NOMO-1 treated with dmso at 0.1 percent for 144 hours (cell line): ENCODE data around the gene ARL4A.
A peak's percentile ranks its signal among the peaks of the same experiment; 100 is the strongest.
"Not testable (repeated sequence)": the region's sequence is repeated elsewhere in the genome, so short reads cannot be mapped to it uniquely, and the experiment has no call there.

ENCODE experiments used
- DNase-seq: peaks from one replicate; lab custom pipeline; 2025; ENCODE audit not compliant: unreplicated experiment; lab: John Stamatoyannopoulos, UW

The ARL4A gene

GRCh38 chr7:12686891-12687717 is at the start of gene ARL4A:
Gene ARL4A (plus strand): TSS chr7:12687633. CDS start chr7:12688255, 622 bp downstream.
- DNase-seq = peak; percentile 96

GRCh38 chr7:12637819-12638592 is 49.4 kb upstream of the ARL4A start:
- peak; percentile 35 for DNase-seq

GRCh38 chr7:12638851-12639456 is 48.5 kb upstream of the ARL4A start:
- no peak for DNase-seq

- no peak for DNase-seq
These were observed 46.9 kb upstream of the ARL4A start for GRCh38 chr7:12640299-12641096.

- no peak for DNase-seq
These were observed 46.2 kb upstream of the ARL4A start for GRCh38 chr7:12641196-12641595.

GRCh38 chr7:12642508-12642907 is 44.9 kb upstream of the ARL4A start:
- DNase-seq = no peak

- no peak for DNase-seq
These were observed 44.3 kb upstream of the ARL4A start for GRCh38 chr7:12643001-12643643.

- no peak for DNase-seq
These were observed 43.8 kb upstream of the ARL4A start for GRCh38 chr7:12643644-12644043.

- not testable (repeated sequence) for DNase-seq
These were observed 42.2 kb upstream of the ARL4A start for GRCh38 chr7:12645212-12645611.

- DNase-seq = no peak
These were observed 41.3 kb upstream of the ARL4A start for GRCh38 chr7:12646139-12646538.

- no peak for DNase-seq
These were observed 39.8 kb upstream of the ARL4A start for GRCh38 chr7:12647364-12648219.

GRCh38 chr7:12648704-12649261 is 38.6 kb upstream of the ARL4A start:
- DNase-seq = no peak

- DNase-seq = no peak
These were observed 38.1 kb upstream of the ARL4A start for GRCh38 chr7:12649348-12649747.

GRCh38 chr7:12650080-12650479 is 37.4 kb upstream of the ARL4A start:
- DNase-seq = no peak

GRCh38 chr7:12653110-12653509 is 34.3 kb upstream of the ARL4A start:
- DNase-seq = no peak

GRCh38 chr7:12653518-12653917 is 33.9 kb upstream of the ARL4A start:
- DNase-seq = no peak

- no peak for DNase-seq
These were observed 32.3 kb upstream of the ARL4A start for GRCh38 chr7:12655161-12655560.

- DNase-seq = not testable (repeated sequence)
These were observed 27.0 kb upstream of the ARL4A start for GRCh38 chr7:12660423-12660822.

- DNase-seq = not testable (repeated sequence)
These were observed 26.4 kb upstream of the ARL4A start for GRCh38 chr7:12660986-12661385.
